Spleen (tissue), 11 donors: ENCODE measurements around the gene ANGEL2. TPM values are rescaled to one million over a fixed set of nuclear protein-coding genes. Genes with fewer than 3 reads are reported as not detected.
A peak's percentile ranks its signal among the peaks of the same experiment; 100 is the strongest.

ENCODE experiments used
- DNase-seq: peaks from one replicate; pipeline ENCODE4 v3.0.0-alpha.2; 2020
- H3K27ac ChIP-seq, 8 donors: fragments of 200-600 bp; sonication (generic) in 7 of 8; 1 replicate in 4 of 8; 2 replicates in 4 of 8; pipeline versions ENCODE4 v1.5.0 to v1.8.0; 2016 to 2021; ENCODE audit warnings: inconsistent platforms in 4 of 8, mild to moderate bottlenecking in 4 of 8, moderate library complexity in 1 of 8
- H3K27me3 ChIP-seq, 7 donors: fragments of 200-600 bp; sonication (generic) in 6 of 7; replicated peaks in 1 of 7; 1 replicate in 4 of 7; 2 replicates in 3 of 7; pipeline versions ENCODE4 v1.5.0 to v1.8.0; 2016 to 2021; ENCODE audit warnings: inconsistent platforms in 3 of 7, mild to moderate bottlenecking in 1 of 7
- H3K36me3 ChIP-seq, 6 donors: fragments of 200-600 bp; sonication (generic) in 5 of 6; 1 replicate in 4 of 6; 2 replicates in 2 of 6; pipeline versions ENCODE4 v1.5.0 to v1.8.0; 2016 to 2021; ENCODE audit warnings: inconsistent platforms in 2 of 6
- H3K4me1 ChIP-seq, 6 donors: fragments of 200-600 bp; sonication (generic) in 5 of 6; 1 replicate in 3 of 6; 2 replicates in 3 of 6; pipeline versions ENCODE4 v1.5.0 to v1.8.0; 2016 to 2021; ENCODE audit warnings: inconsistent platforms in 3 of 6
- H3K4me3 ChIP-seq, 8 donors: fragments of 200-600 bp; sonication (generic) in 7 of 8; 1 replicate in 4 of 8; 2 replicates in 4 of 8; pipeline versions ENCODE4 v1.5.0 to v1.8.0; 2016 to 2021; ENCODE audit warnings: inconsistent platforms in 4 of 8, mild to moderate bottlenecking in 4 of 8, moderate library complexity in 2 of 8
- H3K9me3 ChIP-seq, 8 donors: fragments of 200-600 bp; sonication (generic) in 7 of 8; 1 replicate in 4 of 8; 2 replicates in 4 of 8; pipeline versions ENCODE4 v1.5.0 to v1.8.0; 2016 to 2021; ENCODE audit warnings: inconsistent platforms in 4 of 8
- POLR2A ChIP-seq, 3 donors: fragments of 450-650 bp; IDR thresholded peaks; one replicate each; pipeline ENCODE4 v1.5.1; 2017; ENCODE audit warnings: antibody characterized with exemption in 3 of 3, mild to moderate bottlenecking in 1 of 3
- POLR2AphosphoS5 ChIP-seq, 3 donors: sonication (generic); formaldehyde crosslinking; IDR thresholded peaks; one replicate each; pipeline ENCODE4 v1.5.1; 2017; ENCODE audit warnings: antibody characterized with exemption in 3 of 3
- WGBS, 5 donors: extraction: QIAGEN DNeasy Blood & Tissue Kit in 3 of 5; methylation state at CpG; one replicate each; pipeline versions ENCODE4 v1.1.5 to v1.1.7; 2013 to 2018; 5-methylcytosine and 5-hydroxymethylcytosine counted together
- intact Hi-C: fragments of 100-400 bp; cut with DNase I; formaldehyde crosslinking; loops from one replicate; pipeline ENCODE4 v1.15.0; 2023; ENCODE audit warnings: low total_unique reads
- polyA plus RNA-seq, 3 donors: library from polyadenylated mRNA; stranded (reverse); fragments of 200-250 nt; gene quantifications; one replicate each; pipeline ENCODE4 v1.2.1, GENCODE V29; 2013
- total RNA-seq, 7 donors: library from RNA; depleted of rRNA in 3 of 7; stranded (reverse); fragments of >200 nt in 3 of 7; fragmentation: NEBNext Ultra II Directional in 4 of 7; extraction: Animal tissue kit (Norgen Biotek cat#: 25700) in 4 of 7; gene quantifications; one replicate each; pipeline versions ENCODE4 v1.1.0 to v1.2.1, GENCODE V29; 2016 to 2021
- TF ChIP-seq, protein P1 (sequence below), 11 experiments: fragments of 200-600 bp in 7 of 11; fragments of 450-650 bp in 4 of 11; sonication (generic) in 4 of 11; IDR thresholded peaks in 8 of 11; conservative IDR thresholded peaks in 3 of 11; 1 replicate in 7 of 11; 2 replicates in 4 of 11; pipeline versions ENCODE4 v1.4.0 to v1.8.0; 2016 to 2021; ENCODE audit warnings: antibody characterized with exemption in 11 of 11, inconsistent platforms in 4 of 11, mild to moderate bottlenecking in 1 of 11
- donor health status: healthy with polysubstance abuse.
- donor health status: DM: no; HTN: no; CAD: no; lungs with moderate emphysema.
- donor health status: DM: no; HTN: no; CAD: no.
- donor health status: Bipolar disorder and iron deficiency.
- donor health status: healthy.
- donor health status: DM: no; HTN: no; CAD: no.
- donor health status: DM: yes; HTN: yes; CAD: no.

The ANGEL2 gene
- total and polyA plus RNA-seq, 10 donors, result 18.3 to 96.8 (median 50.9) TPM

DNA sequence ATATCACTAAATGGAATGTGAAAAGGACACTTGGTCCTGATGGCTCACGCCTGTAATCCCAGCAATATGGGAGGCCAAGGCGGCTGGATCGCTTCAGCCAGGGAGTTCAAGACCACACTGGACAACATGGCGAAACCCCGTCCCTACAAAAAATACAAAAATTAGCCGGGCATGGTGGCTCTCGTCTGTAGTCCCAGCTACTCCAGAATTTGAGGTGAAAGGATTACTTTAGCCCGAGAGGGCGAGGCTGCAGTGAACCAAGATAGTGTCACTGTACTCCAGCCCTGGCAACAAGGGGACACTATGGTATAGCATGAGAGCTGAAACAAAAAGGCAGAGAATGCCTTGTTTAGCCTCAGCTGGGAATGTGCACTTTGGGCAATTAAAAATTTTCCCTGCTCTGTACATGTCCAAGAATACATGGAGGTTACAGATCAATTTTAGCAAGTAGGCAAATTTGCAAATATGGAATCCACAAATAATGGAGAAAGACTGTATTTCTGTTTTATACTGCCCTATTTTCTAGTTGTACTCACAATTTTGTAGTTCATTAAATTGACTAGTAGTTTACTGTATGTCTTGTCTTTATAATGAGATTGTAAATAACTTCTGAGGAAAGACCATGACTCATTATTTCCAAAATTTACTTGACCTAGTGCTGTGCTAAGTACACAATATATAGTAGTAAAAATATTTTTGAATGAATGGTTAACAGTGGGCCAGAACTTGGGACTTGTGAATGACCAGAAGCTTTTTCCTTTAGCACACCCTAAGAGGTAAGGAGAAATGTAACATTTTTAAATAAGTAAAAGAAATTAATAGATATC is 2.0 kb upstream of the ANGEL2 start:
- intact Hi-C loops, result no loop called here
- 95 to 99% (median 96%) methylated on average over 9 of the region's 9 CpGs for WGBS, 5 donors
- no peak for DNase-seq

DNA sequence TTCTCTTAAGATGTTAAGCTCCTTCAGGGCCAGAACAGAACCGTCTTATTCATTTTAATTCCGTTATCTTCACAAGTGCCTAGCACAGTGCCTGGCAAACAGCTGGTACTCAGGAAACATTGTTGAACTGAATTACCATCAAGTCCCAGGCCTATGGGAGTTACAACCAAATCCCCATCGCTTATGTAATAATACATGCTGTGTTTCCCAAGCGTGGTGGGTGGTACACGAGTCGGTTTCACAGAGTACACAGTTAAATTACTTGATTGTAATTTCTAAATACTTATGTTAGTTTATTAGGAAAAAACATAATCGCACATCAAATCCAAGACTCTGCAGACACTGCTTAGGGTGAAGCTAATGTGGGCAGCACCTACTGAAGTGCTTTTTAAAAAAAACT is 1.0 kb downstream of the ANGEL2 start:
- Histone ChIP-seq H3K27me3 (no peaks in the 10 kb centered on the region), H3K9me3 (no peaks in the 10 kb centered on the region), H3K4me3 (peak overlapping the region; percentile 77 to 91 (median 85)), H3K36me3 (peaks cover 0 to 35% (median 0%) of the 10 kb centered on the region in 6 donors), H3K4me1 (peaks cover 15 to 53% (median 29%) of the 10 kb centered on the region in 6 donors), H3K27ac (peak overlapping the region; percentile 85 to 96 (median 92))
- intact Hi-C loops, result no loop called here
- TF ChIP-seq POLR2A (IDR thresholded peaks at IDR 0.05) (no peak), POLR2AphosphoS5 (IDR thresholded peaks at IDR 0.05) (no peak)
- TF ChIP-seq, protein P1, sequence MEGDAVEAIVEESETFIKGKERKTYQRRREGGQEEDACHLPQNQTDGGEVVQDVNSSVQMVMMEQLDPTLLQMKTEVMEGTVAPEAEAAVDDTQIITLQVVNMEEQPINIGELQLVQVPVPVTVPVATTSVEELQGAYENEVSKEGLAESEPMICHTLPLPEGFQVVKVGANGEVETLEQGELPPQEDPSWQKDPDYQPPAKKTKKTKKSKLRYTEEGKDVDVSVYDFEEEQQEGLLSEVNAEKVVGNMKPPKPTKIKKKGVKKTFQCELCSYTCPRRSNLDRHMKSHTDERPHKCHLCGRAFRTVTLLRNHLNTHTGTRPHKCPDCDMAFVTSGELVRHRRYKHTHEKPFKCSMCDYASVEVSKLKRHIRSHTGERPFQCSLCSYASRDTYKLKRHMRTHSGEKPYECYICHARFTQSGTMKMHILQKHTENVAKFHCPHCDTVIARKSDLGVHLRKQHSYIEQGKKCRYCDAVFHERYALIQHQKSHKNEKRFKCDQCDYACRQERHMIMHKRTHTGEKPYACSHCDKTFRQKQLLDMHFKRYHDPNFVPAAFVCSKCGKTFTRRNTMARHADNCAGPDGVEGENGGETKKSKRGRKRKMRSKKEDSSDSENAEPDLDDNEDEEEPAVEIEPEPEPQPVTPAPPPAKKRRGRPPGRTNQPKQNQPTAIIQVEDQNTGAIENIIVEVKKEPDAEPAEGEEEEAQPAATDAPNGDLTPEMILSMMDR (IDR thresholded peaks at IDR 0.05 in 8 of 11, conservative IDR thresholded peaks at IDR 0.05 in 3 of 11), result no peak
- 12 to 22% (median 13%) methylated on average over 7 of the region's 7 CpGs for WGBS, 5 donors
- no peak for DNase-seq

More for the DNA sequence above, 2.0 kb upstream of the ANGEL2 start:
- Histone ChIP-seq H3K27me3 (no peaks in the 10 kb centered on the region), H3K9me3 (no peaks in the 10 kb centered on the region), H3K36me3 (peaks cover 0 to 7% (median 0%) of the 10 kb centered on the region in 6 donors), H3K27ac (no peak overlapping the region), H3K4me3 (no peak overlapping the region), H3K4me1 (peaks cover 15 to 32% (median 22%) of the 10 kb centered on the region in 6 donors)
- no peak for TF ChIP-seq POLR2AphosphoS5 (IDR thresholded peaks at IDR 0.05)
- TF ChIP-seq POLR2A (IDR thresholded peaks at IDR 0.05), result no peak
- TF ChIP-seq, protein P1 (IDR thresholded peaks at IDR 0.05 in 8 of 11, conservative IDR thresholded peaks at IDR 0.05 in 3 of 11), result no peak

DNA sequence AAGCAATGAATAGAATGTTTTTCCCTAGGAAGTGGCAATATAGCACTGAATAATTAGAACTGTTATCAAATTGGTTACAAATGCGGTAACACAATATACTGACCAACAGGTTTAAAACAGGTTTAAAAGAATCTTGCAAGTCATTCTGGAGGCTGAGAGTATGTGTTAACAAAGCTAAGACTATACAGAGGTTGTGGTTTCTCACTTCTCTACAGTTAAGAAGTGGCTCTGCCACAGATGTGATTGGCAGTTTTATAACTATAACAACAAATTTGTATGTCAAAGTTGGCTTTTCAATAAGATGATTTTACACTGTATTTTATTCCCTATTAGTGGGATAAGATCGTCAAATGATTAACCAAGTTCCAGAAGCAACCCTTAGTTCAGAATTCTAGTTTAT is 7.1 kb downstream of the ANGEL2 start:
- 65 to 79% (median 69%) methylated on average over 2 of the region's 2 CpGs for WGBS, 5 donors
- Histone ChIP-seq H3K4me1 (peaks cover 1 to 46% (median 12%) of the 10 kb centered on the region in 6 donors), H3K36me3 (peaks cover 0 to 96% (median 45%) of the 10 kb centered on the region in 6 donors), H3K27ac (no peak overlapping the region), H3K9me3 (no peaks in the 10 kb centered on the region), H3K4me3 (no peak overlapping the region), H3K27me3 (no peaks in the 10 kb centered on the region)
- DNase-seq, result no peak
- TF ChIP-seq, protein P1 (IDR thresholded peaks at IDR 0.05 in 8 of 11, conservative IDR thresholded peaks at IDR 0.05 in 3 of 11), result no peak
- no peak for TF ChIP-seq POLR2AphosphoS5 (IDR thresholded peaks at IDR 0.05)
- no peak for TF ChIP-seq POLR2A (IDR thresholded peaks at IDR 0.05)
- intact Hi-C loops, result no loop called here

DNA sequence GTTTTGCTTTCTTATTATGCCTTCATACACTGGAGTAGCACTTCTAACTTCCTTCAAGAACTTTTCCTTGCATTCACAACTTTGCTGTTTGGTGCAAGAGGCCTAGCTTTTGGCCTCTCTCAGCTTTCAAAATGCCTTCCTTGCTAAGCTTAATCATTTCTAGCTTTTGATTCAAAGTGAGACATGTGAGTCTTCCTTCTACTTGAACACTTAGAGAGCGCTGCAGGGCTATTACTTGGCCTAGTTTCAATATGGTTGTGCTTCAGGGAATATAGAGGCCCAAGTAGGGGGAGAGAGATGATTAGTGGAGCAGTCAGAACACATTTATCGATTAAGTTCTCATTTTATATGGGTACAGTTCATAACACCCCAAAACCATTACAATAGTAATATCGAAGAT is 12.4 kb downstream of the ANGEL2 start:
- Histone ChIP-seq H3K4me3 (no peak overlapping the region), H3K9me3 (no peaks in the 10 kb centered on the region), H3K4me1 (peaks cover 0 to 2% (median 0%) of the 10 kb centered on the region in 6 donors), H3K27me3 (no peaks in the 10 kb centered on the region), H3K36me3 (peaks cover 0 to 100% (median 77%) of the 10 kb centered on the region in 6 donors), H3K27ac (no peak overlapping the region)
- 75 to 85% (median 79%) methylated on average over 3 of the region's 3 CpGs for WGBS, 5 donors
- DNase-seq, result no peak
- intact Hi-C loops, result no loop called here
- no peak for TF ChIP-seq POLR2AphosphoS5 (IDR thresholded peaks at IDR 0.05)
- no peak for TF ChIP-seq POLR2A (IDR thresholded peaks at IDR 0.05)
- TF ChIP-seq, protein P1 (IDR thresholded peaks at IDR 0.05 in 8 of 11, conservative IDR thresholded peaks at IDR 0.05 in 3 of 11), result no peak
